Colonic mucosa (tissue), 4 donors: Measurements from ENCODE around the gene SCRN1. TPM values are rescaled to one million over a fixed set of nuclear protein-coding genes. Genes with fewer than 3 reads are reported as not detected.

Experiments used
- DNase-seq: peaks from one replicate; pipeline ENCODE4 v3.0.0-alpha.2; 2020
- H3K27ac ChIP-seq: fragments of 200-600 bp; one replicate; pipeline ENCODE4 v1.8.0; 2021
- H3K27me3 ChIP-seq: fragments of 200-600 bp; one replicate; pipeline ENCODE4 v1.8.0; 2021
- H3K36me3 ChIP-seq: fragments of 200-600 bp; one replicate; pipeline ENCODE4 v1.8.0; 2021
- H3K4me1 ChIP-seq: fragments of 200-600 bp; one replicate; pipeline ENCODE4 v1.8.0; 2021; ENCODE audit warnings: mild to moderate bottlenecking
- H3K4me3 ChIP-seq: fragments of 200-600 bp; one replicate; pipeline ENCODE4 v1.8.0; 2021
- H3K9ac ChIP-seq, 2 donors: one replicate each; pipeline ENCODE4 v1.7.0; 2013; ENCODE audit warnings: control low read depth in 2 of 2, low read depth in 2 of 2, low read length in 2 of 2
- H3K9me3 ChIP-seq: fragments of 200-600 bp; one replicate; pipeline ENCODE4 v1.8.0; 2021
- CTCF ChIP-seq: fragments of 200-600 bp; IDR thresholded peaks from one replicate; pipeline ENCODE4 v1.8.0; 2022; ENCODE audit warnings: antibody characterized with exemption, mild to moderate bottlenecking
- intact Hi-C: fragments of 100-400 bp; cut with DNase I; formaldehyde crosslinking; loops from one replicate; pipeline ENCODE4 v1.14.1; 2022
- total RNA-seq, 2 donors: library from RNA; stranded (reverse); fragmentation: NEBNext Ultra II Directional in 1 of 2; extraction: Animal tissue kit (Norgen Biotek cat#: 25700) in 1 of 2; gene quantifications; one replicate each; pipeline ENCODE4 v1.2.1, GENCODE V29; 2021
- donor health status: healthy.
- donor health status: DM: no; HTN: no; CAD: no.
- donor health status: DM: no; HTN: no; CAD: no.

Gene SCRN1, protein sequence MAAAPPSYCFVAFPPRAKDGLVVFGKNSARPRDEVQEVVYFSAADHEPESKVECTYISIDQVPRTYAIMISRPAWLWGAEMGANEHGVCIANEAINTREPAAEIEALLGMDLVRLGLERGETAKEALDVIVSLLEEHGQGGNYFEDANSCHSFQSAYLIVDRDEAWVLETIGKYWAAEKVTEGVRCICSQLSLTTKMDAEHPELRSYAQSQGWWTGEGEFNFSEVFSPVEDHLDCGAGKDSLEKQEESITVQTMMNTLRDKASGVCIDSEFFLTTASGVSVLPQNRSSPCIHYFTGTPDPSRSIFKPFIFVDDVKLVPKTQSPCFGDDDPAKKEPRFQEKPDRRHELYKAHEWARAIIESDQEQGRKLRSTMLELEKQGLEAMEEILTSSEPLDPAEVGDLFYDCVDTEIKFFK
- total RNA-seq, result 10 to 100 TPM; 13.2 to 17.1 TPM

DNA sequence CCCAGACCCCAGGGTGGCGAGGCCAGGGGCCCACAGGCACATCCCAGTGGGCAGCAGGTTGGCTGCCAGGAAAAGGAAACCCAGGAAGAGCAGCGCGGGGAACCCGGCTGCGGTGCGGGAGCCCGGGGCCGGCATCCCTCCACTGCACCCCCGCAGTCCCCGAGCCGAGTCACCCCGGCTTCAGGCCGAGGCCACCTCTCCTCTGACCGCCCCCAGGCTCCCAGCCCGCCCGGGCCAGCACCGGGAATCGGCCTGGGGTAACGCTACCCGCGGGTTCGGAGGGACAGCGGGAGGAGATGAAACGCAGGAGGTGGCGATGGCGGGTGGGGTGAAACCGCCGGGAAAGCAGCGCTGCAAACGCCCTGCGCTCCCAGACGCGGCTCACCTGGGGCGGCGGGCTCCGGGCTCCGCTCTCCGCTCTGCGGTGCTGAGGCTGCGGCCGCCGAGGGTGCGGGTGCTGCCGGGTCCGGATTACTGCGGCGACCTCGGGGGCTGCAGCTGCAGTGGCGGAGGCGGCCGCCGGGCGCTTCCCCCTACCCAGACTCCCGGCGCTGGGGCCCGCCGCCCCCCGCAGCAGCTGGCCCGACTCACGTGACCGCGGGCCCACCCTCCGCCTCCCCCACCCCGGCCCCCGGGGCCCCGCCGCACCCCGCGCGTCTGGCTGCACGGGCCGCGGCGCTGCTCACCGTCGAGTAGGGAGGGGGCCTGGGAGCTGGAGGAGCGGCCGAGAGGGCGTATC is at the start of gene SCRN1:
SCRN1 (minus strand) TSS at position 545 of the 739 bp plus-strand sequence. CDS start 20,734 bp downstream, outside the sequence.
- peak within 1 kb of the TSS; percentile 61 to 87 for H3K9ac ChIP-seq
- intact Hi-C loops, result no loop called here
- H3K27me3 ChIP-seq, result no peaks in the 10 kb centered on the region
- H3K27ac ChIP-seq, result peak within 1 kb of the TSS; percentile 76
- H3K4me3 ChIP-seq, result peak within 1 kb of the TSS; percentile 97
- H3K4me1 ChIP-seq, result no peaks in the 10 kb centered on the region
- H3K36me3 ChIP-seq, result no peaks in the 10 kb centered on the region
- TF ChIP-seq CTCF, result no peak
- H3K9me3 ChIP-seq, result no peaks in the 10 kb centered on the region
- DNase-seq, result peak; percentile 43

- TF ChIP-seq CTCF, result no peak
- H3K27ac ChIP-seq, result no peak overlapping the region
- DNase-seq, result no peak
Measured at GRCh38 chr7:30038196-30038980, 48.8 kb upstream of the SCRN1 start.

GRCh38 chr7:30036220-30036619 is 46.6 kb upstream of the SCRN1 start:
- H3K27ac ChIP-seq, result no peak overlapping the region
- H3K9ac ChIP-seq, result no peak overlapping the region
- DNase-seq, result no peak
- no peaks in the 10 kb centered on the region for H3K9me3 ChIP-seq
- no peak overlapping the region for H3K4me3 ChIP-seq
- H3K27me3 ChIP-seq, result no peaks in the 10 kb centered on the region
- intact Hi-C loops, result no loop called here
- H3K4me1 ChIP-seq, result peaks cover 10% of the 10 kb centered on the region
- no peak for TF ChIP-seq CTCF
- H3K36me3 ChIP-seq, result no peaks in the 10 kb centered on the region

More at GRCh38 chr7:30038196-30038980, 48.8 kb upstream of the SCRN1 start:
- Histone ChIP-seq H3K4me1 (no peaks in the 10 kb centered on the region), H3K36me3 (no peaks in the 10 kb centered on the region), H3K9me3 (no peaks in the 10 kb centered on the region), H3K9ac (no peak overlapping the region), H3K4me3 (no peak overlapping the region), H3K27me3 (no peaks in the 10 kb centered on the region)
- intact Hi-C loops, result no loop called here

- Histone ChIP-seq H3K27ac (no peak overlapping the region), H3K36me3 (no peaks in the 10 kb centered on the region), H3K27me3 (no peaks in the 10 kb centered on the region), H3K9ac (no peak overlapping the region), H3K4me3 (no peak overlapping the region), H3K9me3 (no peaks in the 10 kb centered on the region), H3K4me1 (peaks cover 17% of the 10 kb centered on the region)
- intact Hi-C loops, result no loop called here
- no peak for DNase-seq
- TF ChIP-seq CTCF, result no peak
Measured at GRCh38 chr7:30034501-30034900, 44.9 kb upstream of the SCRN1 start.
